ENCODE measurements around the gene LEKR1.

LEKR1 gene

DNA sequence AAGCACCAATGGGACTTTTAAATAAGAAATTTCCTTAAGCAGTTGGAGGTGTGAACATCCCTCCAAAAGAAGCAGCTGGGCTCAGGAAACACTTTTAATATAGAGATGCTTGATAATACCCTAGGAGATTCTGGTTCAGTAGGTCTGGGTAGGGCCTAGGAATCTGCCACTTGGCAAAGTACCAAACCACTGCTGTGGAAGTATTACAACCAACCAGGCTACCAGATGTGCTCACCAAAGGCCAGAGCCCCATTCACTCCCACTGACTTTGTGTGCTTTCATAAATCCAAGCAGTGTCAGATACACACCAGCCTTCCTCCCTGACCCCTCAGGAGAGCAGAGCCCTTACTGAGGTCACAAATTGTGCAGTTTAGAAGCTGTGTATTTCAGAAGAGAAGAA, 171.2 kb downstream of the LEKR1 start:
- DNase-seq = no peak

DNA sequence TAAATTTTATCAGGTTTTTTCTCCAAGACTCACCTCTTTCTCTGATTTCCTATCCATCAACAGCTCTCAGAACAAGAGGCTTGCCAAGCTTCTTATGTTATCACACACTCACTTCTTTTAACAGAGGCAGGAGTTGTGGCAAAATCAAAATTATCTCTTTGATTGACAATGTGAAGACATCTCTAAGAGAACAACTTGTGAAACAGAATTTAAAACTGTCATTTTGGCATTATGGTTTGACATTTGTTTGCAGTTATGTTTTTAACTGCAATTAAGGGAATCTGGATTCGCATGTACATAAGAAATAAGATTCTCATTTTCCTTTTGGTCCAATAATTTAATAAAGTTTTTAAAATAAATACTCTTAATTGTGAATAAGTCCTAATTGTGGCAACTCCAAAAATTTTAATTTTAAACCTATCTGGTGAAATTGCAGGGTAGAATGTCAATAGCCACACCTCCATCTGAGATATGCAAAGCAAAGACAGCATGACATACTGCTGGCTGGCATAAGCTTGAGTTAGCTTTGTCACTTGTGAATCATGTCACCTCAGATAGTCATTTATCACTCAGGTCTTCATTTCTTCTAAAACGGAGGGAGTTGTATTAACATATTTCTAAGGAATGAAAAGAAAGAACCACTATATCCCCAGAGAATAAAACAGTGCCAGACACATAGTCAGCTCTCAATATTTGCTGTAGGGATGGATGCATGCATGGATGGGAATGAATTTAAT, 175.2 kb downstream of the LEKR1 start:
- DNase-seq = no peak

DNA sequence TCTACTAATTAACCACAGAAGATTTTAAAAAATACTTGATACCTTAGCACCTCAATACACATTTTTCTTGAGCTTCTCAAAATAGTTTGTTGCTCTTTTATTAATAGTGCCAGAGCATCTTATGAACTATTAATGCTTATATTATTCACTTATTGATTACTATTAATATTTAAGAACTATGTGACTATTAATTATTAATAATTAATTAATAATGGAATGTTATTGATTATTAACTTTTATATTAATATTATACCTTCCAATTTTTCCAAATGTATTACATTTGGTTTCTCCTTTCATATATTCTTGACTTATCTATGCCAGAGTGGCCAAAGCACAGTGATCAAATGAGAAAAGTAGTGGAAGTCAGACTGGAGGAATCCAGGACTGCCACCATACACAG, 195.5 kb downstream of the LEKR1 start:
- no peak for DNase-seq

DNA sequence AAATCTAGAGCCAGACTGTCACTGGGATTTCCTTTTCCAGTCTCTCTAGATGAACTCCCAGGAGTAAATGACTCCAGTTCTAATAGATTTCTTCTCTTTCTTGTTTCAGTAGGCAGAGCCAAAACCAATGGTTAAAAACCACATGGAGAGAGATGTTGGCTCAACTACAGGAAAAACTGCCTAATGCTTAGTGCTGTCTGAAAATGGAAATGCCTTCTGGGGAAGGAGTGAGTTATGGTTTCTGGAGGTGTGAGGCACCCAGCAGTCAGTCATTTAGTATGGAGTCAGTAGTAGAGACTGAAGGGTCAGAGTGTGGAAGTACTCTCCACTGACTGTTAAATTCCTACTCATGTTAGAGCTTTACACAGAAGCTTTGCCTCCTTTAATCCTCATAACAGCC, 197.1 kb downstream of the LEKR1 start:
- DNase-seq = no peak

DNA sequence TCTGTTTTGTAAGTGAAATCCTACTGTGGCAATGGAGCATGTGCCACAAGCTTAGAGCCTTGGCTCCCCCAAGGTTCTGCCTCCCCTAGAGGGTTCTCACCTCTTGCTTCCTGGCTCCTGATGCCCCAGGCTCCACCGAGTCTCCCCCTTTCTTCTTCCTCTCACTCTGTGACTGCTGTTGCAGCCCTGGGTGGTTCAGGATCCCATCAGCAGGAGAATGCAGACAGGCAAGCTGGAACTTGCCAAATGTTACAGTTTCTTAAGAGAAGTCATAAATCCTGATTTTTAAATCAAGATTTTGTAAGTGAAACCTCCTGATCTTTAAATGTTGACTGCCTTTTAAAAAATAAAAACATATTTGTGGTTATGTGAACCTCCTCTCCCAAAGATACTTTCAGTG, 199.9 kb downstream of the LEKR1 start:
- DNase-seq = no peak

DNA sequence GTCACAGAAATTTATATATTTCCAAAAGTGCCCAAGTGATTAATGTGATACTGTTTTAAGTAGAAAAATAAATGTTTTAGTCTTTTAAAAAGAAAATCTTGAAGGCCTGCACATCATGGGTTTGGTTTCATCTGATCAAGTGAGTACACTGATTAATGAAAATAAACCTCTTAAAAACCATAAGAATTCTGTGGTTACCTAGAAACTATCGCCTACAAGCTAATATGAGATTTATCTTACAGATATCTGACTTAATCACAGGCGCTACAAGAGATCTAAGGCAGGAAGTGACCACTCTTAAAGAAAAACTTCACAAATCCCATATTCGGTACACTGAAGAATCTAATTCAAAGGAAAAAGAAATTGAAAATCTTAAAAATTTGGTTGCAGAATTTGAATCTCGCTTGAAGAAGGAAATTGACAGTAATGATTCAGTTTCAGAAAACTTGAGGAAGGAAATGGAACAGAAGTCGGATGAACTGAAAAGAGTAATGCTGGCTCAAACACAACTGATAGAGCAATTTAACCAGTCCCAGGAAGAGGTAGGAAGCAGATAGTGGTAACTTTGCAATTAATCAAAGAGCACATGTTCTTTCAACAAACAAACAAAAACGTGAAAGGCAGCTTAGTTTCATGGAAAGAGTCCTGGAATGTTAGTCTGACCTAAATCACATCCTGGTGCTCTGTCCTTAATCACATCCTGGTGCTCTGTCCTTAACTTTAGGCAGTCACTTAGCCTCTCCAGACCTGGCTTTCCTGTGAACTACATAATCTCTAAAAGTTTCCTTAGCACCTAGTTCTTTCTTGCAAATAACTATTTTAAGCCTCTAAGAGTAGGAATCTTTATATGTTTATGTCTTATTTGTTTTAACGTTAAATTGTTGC, 201.9 kb downstream of the LEKR1 start:
- no peak for DNase-seq

DNA sequence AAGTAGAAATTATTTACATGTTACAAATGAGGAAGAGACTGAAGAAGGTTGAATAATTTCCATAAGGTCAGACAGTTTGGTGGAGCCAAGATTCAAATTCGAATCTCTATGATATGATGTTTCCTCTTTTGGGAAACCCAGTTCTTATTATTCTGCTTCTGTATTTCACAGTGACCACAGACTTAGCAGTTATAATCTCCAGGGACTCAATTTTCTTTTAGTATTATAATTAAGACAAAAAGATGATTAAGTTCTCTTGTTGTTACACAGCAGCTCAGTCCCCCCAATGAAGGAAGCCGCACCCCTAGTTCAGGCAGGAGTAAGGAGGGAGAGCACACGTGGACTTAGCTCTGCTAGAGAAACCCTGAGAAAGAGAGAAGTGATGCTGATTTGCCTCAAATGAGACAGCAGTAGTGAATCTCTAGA, 203.2 kb downstream of the LEKR1 start:
- DNase-seq = no peak

DNA sequence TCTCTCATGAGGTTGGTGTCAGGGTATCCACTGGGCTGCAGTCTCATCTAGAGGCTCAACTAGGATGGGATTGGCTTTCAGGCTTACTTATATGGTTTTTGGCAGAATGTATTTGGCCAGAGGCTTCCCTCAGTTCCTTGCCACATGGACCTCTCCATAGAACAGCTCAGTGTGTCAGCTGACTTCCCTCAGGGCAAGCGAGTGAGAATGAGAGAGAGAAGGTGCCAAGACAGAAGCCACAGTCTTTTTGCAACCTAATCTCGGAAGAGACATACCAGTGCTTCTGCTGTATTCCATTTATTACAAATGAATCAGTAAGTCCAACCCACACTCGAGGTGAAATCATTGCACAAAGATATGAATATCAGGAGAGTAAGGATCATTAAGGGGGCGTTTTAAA, 204.6 kb downstream of the LEKR1 start:
- DNase-seq = no peak

DNA sequence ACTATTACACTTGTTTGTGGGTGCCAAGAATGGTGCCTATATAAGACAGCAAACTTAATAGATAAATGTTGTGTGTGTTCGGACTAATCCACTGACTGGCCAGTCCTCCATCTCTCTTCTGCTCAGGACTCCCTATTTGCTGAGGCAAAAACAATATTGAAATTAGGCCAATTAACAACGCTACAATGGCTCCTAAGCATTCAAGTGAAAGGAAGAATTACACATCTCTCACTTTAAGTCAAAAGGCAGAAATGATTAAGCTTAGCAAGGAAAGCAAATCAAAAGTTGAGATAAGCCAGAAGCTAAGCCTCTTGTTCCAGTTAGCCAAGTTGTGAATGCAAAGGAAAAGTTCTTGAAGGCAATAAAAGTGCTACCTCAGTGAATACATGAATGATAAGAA, 206.8 kb downstream of the LEKR1 start:
- DNase-seq = no peak

DNA sequence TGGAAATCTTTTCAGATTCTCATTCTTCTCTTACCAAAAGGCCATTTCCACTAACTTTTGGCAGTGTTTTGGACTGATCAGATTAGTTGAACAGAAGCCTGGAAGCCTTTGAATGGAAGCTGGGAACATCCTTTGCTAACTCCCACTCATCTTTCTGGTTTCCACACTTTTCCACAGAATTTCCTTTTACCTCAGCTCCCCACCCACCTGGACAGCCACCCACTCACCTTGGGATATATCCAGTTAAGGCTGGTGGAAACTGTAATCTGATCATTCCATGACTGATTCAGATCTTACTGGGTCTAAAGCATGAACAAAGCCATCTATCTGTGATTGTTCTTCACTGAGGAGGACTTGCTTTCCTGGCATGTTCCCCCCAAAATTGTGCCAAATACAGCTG, 214.3 kb downstream of the LEKR1 start:
- no peak for DNase-seq

DNA sequence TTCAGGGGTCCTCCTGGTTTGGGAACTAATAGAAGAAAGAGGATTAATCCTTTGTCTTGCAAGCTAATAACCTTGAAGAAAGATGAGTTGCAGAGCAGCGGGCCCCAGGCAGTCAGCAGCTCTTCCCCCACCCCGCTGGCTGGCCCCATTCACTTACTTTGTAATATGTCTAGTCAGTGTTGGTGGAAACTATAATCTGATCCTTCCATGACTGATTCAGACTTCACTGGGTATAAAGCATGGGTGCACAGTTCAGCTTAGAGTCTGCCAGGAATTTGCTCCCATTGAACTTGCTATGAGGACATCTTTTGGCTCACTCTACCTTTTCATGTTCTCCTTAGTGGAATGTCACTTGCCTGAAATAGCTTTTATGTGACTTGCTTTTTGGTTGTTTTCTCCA, 216.1 kb downstream of the LEKR1 start:
- no peak for DNase-seq

DNA sequence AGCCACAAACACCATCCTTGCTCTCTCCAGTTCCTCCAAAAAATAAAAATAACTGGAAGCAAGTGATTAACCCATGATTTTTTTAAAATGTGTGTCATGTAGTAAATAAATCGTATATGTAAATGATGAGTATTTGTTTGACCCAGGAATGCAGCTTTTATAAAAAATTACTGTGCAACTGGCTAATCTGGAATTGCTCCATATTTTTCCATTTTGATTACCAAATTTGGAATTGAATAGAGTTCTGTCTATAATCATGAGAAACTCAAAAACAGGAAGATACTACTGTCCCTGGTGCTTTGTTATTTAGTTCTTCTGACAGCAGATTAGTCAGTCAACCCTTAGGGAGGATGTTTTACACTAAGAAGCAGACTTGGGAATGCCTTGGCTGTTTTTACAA, 217.6 kb downstream of the LEKR1 start:
- no peak for DNase-seq

DNA sequence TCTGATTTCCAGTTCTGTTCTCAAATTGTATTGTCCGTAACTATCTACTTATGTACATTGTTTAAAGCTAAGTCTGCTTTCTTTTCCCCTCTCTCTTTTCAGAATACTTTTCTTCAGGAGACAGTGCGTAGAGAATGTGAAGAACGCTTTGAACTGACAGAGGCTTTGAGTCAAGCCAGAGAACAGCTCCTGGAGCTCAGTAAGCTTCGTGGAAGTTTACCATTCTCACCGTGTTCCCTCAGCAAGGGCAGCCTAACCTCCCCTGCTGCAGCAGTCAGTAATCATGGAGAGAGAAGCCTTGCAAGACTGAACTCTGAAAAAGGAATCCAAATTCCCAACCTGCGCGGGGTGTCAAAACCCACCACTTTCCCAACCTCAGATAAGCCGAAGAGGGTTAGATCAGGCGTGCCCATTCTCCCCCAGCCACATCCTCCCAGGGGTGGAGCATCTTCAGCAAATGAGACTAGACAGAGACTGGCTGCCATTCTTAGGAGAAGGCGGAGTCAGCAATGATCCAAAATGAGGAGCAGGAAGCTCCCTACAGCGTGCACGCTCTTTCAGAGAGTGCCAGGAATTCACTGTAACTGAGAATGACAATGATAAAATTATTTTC, 219.2 kb downstream of the LEKR1 start:
- no peak for DNase-seq

DNA sequence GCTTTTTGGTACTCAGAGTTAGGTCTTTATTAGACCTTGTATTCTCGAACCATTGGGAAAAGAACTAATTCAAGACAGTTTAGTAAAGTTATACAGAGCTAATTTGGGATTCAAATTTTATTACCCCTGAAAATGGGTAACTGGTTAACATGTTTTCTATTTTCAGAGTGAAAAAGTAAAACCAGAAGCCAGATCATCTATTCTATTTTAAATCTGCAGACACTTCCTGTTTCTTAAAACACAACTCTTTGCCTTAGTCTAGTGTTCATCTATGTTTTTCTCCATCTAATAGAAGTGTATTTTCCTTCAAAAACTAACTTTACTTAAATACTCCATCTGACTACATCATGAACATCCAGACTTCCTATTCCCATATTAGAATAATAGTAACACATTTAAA, 220.4 kb downstream of the LEKR1 start:
- no peak for DNase-seq

DNA sequence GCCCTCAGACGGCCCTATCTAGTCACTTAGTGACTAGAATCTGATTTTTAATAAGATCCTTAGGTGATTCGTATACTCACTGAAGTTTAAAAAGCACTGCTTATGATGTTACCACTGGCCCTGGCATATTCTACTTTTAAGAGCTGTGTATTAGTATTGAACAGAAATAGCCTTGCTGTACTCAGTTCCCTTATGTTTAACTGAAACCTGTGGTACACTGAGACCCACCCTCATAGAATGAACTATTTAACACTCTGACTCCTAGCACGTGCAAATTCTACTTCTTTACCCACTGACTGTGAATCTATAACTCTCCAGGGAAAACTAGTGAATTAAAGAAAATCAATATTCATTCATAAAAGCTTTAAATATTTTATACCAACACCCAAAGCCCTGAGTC, 224.9 kb downstream of the LEKR1 start:
- DNase-seq = no peak

DNA sequence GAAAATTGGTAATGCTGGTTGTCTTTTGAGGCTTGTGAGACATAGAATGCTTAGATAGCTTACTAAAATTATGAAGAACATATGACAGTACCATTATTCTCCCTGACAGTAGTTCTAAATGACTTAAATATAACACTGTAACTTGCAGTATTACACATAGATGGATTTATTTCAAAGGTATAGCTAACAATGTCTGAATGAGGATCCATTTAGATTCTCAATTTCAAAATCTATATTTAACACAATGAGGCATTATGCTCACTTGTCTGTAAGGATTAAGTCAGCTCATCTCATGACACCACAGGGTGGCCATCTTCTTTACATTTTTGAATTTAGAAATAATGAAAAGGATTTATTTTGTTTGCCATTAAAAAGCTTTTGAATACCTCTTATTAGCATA, 225.4 kb downstream of the LEKR1 start:
- DNase-seq = no peak

DNA sequence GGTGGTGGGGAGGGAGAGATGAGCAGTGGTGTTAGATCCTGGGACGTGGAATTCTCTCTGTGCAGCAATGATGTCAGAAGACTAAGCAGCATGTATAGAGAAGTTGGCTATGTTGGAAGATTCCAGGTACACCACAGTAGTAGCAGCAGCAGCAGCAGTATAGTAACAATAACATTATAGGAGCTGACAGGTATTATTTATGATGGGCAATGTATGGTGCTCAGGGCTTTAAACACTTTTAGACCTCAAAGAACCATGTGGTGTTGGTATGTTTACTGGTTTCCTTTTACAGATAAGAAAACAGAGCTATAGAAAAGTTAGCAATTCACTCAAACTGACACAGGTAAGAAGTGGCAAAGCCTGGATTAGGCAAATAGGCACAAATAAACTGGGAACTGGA, 229.9 kb downstream of the LEKR1 start:
- no peak for DNase-seq

DNA sequence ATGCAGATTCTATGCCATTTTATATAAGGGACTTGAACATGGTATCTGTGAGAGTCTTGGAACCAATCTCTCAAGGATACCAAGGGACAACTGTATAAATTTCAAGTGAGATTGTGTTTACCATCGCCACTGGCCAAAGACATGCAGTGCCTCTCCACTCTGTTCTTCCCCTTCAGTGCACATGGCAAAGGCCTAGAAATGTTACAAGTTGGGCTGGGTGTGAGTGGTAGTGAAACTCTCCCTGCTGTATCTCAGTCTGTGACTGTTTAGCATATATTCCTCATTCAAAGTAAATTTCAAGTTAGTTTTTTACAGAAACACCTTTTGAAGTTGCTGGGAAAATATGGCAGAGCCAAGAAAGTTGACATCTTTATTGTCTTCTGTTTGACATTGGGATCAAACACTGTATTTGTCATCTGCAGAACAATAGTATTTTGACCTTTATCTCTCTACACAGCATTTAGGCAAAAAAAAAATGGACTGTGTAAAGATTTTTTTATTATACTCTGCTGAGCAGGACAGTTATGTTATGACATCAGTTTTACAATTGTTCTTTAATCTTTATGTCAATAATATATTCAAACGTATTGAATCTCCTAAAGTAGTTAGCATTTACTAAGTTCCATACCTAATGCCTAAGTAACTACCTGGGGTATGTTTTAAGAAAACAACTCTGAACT, 232.4 kb downstream of the LEKR1 start:
- DNase-seq = no peak

DNA sequence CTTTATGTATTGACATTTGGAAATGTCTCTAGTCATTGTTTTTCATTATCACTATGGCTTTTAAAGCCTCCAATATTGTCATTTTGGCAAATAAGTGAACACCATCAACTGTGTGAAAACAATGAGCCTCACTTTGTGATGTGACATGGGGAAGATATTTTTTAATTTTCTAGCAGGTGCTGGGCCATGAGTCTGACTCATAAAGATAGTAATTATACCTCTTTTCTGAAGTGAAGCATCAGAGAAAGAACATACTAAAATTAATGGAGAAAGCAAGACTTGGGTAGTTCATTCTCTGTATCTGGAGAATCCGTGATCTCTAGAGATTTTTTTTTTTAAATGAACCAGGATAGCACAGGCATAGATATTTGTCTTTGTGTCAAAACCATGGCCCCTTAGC, 233.0 kb downstream of the LEKR1 start:
- DNase-seq = no peak

DNA sequence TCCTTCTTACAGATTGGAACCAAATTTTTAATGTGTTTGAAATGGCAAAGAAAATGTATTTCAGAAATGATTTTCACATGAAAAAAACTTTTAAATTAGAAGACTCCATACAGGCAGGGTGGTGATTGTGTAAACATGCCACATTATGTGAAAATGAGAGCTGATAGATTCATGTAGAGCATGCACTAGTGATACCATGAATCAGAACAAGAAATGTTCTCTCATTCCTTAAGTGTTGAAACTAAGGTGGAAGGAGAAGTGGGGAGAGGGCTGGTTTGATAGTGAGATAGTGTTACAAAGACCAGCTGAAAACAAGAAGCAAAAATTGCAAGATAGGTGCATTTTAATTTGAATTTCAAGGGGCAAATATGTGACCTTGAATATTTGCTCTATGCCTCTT, 233.5 kb downstream of the LEKR1 start:
- DNase-seq = no peak

DNA sequence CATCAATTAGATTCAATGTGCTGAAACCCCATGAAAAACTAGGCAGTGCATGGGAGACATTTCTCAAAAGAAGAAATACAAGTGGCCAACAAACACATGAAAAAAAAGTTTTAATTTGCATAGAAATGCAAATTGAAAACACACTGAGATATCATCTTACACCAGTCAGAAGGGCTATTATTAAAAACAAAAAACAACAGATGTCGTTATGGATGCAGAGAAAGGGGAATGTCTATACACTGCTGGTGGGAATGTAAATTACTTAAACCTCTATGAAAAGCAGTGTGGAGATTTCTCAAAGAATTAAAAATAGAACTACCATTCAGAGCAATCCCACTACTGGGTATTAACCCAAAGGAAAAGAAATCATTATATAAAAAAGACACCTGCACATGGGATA, 235.1 kb downstream of the LEKR1 start:
- no peak for DNase-seq

DNA sequence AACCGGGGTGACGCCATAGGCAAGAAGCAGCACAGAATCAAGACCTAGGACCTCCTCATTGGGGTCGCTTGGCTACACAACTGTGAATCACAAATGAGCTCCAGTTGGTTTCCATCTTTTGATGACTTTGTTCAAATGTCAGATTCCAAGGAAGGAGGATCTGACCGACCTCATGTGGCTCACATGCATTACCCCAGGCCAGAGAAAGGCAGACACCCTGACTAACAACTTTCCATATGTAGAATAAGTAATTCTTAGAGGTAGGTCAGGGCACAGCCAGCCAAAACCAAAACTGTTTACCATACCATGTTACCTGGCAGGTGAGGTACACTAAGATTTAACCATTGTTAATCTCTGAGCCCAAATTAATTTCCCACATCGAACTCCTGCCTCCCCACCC, 237.3 kb downstream of the LEKR1 start:
- DNase-seq = no peak

DNA sequence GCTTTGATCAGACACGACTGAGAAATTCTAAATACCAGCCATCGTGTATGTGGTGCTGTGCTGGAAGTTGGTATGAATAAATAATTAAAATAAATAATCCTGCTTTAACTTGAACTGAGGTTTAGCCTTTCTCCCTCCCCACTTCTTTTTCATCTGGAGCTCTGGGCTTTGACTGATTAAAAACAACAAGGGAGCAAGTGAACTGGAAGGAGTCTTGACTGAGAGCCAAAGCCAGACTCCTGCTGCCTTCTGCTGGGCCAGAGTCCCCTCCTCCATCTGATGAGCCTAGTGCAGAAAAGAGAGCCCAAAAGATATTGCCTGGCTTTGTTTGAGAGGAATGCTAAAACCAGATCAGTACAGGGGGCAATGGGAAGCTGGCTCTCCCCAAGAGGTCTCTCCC, 237.8 kb downstream of the LEKR1 start:
- DNase-seq = no peak

DNA sequence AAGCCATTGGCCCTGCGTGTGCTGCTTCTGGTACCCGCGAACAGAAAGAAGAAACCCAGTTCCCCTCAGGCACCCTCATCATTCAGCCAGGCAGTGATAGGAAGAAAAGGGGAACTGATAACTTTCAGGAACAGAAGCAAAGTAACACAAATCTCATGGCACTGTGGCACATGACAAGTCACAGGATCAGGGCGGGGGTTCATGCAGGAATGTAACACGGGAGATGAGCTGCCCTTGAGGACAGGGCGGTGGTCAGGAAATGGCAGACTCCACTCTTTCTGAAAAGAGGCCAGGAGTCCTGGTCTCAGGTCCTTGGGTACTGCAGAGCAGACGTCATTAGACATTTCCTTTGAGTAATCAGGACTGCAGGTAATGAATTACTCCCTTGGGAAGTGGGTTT, 238.2 kb downstream of the LEKR1 start:
- no peak for DNase-seq
